Measurements from ENCODE around the gene ARL15. TPM values are rescaled to one million over a fixed set of nuclear protein-coding genes. Genes with fewer than 3 reads are reported as not detected.

Gene ARL15
- total RNA-seq, 1 donor from 2014 or later: 74.4 TPM

DNA sequence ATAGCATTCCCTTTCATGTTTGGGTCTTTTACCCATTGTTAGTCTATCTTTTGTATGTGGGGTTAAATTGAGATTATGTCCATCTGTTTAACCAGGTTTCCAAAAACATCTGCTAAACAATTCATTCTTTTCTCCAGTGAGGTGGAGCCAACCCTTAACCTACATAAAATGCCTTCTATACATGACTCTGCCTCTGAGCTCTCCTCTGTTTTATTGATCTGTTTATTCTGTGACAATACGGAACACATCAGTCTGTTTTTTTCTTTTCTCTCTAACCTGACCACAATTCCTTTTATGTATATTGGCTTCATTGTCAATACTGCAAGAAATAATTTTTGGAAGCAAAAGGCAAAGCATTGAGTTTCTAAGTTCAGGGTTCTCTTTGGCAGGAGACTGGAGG is 9.9 kb upstream of the ARL15 start:
- DNase-seq (ENCODE audit: extremely low spot score in 2 of 2): no peak
- no peaks in the 10 kb centered on the region for H3K27me3 ChIP-seq
- TF ChIP-seq POLR2AphosphoS5 (IDR thresholded peaks at IDR 0.05; ENCODE audit: insufficient read depth in 1 of 2, low read depth in 1 of 2): no peak
- TF ChIP-seq POLR2A (IDR thresholded peaks at IDR 0.05): no peak
- TF ChIP-seq, protein P1, sequence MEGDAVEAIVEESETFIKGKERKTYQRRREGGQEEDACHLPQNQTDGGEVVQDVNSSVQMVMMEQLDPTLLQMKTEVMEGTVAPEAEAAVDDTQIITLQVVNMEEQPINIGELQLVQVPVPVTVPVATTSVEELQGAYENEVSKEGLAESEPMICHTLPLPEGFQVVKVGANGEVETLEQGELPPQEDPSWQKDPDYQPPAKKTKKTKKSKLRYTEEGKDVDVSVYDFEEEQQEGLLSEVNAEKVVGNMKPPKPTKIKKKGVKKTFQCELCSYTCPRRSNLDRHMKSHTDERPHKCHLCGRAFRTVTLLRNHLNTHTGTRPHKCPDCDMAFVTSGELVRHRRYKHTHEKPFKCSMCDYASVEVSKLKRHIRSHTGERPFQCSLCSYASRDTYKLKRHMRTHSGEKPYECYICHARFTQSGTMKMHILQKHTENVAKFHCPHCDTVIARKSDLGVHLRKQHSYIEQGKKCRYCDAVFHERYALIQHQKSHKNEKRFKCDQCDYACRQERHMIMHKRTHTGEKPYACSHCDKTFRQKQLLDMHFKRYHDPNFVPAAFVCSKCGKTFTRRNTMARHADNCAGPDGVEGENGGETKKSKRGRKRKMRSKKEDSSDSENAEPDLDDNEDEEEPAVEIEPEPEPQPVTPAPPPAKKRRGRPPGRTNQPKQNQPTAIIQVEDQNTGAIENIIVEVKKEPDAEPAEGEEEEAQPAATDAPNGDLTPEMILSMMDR (IDR thresholded peaks at IDR 0.05): no peak
- H3K4me3 ChIP-seq: no peak overlapping the region
- H3K4me1 ChIP-seq: no peaks in the 10 kb centered on the region
- H3K36me3 ChIP-seq: no peaks in the 10 kb centered on the region
- intact Hi-C loops (cut with DNase I): no loop called here
- no peak overlapping the region for H3K27ac ChIP-seq
- no peaks in the 10 kb centered on the region for H3K9me3 ChIP-seq

DNA sequence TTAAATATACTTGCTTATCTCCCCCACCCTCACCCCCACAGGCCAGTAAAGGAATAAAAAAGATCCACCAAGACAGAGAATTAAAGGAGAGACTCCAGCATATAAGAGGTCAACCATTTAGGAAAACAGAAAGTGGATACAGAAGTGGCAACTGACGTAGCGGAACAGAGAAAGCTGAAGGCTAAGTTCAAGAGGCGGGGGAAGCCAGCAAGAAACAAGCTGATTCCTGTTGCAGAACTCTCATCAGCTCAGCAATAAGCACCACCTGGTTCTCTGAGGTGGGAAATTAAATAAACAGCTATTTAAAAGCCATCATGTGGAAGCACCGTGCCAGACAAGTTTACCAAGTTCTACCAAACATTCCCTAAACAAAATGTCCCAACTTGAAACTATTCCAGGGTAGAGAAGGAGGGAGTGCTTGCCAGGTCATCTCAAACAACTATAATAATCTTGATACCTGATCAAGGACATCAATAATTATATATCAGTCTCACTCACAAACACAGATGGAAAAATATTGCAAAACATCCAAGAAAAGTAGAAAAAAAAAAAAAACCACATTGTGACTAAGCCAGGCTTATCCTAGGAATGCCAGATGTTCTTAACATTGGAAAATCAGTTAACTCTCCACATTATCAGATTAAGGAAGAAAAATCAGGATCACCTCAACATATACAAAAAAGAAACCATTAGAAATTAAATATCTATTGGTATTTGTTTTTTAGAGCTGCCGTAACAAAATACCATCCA is 7.3 kb upstream of the ARL15 start:
- intact Hi-C loops (cut with DNase I): no loop called here
- Histone ChIP-seq H3K4me1 (no peaks in the 10 kb centered on the region), H3K4me3 (no peak overlapping the region), H3K36me3 (no peaks in the 10 kb centered on the region), H3K27me3 (no peaks in the 10 kb centered on the region), H3K27ac (no peak overlapping the region), H3K9me3 (no peaks in the 10 kb centered on the region)
- no peak for DNase-seq (ENCODE audit: extremely low spot score in 2 of 2)
- TF ChIP-seq, protein P1 (IDR thresholded peaks at IDR 0.05): no peak
- TF ChIP-seq POLR2A (IDR thresholded peaks at IDR 0.05): no peak
- no peak for TF ChIP-seq POLR2AphosphoS5 (IDR thresholded peaks at IDR 0.05; ENCODE audit: insufficient read depth in 1 of 2, low read depth in 1 of 2)

DNA sequence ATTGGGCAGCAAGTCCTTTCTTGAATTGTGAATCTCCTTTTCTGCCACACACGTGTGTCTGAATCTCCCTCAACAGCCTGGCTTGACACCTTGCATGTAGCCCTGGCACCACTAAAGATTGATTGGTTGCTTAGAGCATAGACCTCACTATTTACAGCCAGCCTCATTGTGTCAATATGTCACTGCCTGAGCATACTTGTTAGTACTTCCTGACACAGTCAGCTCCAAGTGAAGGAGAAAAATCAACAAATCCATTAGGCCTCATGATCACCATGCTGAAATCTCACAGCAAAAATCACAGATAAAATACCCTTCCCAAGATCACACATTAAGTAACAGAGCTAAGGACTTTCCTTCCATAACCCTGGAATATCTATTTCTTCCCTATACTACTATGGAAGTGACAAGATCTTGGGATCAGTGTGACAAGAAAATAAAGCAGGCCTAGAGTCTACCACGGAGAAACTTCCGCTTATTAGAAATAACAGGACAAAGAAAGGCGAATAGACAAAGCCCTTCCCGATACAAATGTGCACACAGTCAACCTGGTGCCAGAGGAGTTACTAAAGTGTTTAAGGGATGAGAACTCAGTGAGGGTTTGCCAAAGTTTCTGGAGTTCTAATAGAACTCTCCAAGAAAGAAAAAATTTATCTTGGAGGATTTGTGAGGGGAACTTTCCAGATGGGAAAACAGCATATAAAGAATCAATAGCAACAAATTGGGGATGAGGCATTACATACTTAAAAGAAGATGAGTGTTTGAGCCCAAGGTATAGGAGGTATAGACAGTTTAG is 5.6 kb upstream of the ARL15 start:
- no peak for DNase-seq (ENCODE audit: extremely low spot score in 2 of 2)
- intact Hi-C loops (cut with DNase I): no loop called here
- Histone ChIP-seq H3K4me1 (no peaks in the 10 kb centered on the region), H3K27ac (no peak overlapping the region), H3K27me3 (no peaks in the 10 kb centered on the region), H3K9me3 (no peaks in the 10 kb centered on the region), H3K4me3 (no peak overlapping the region), H3K36me3 (no peaks in the 10 kb centered on the region)
- TF ChIP-seq, protein P1 (IDR thresholded peaks at IDR 0.05): no peak
- TF ChIP-seq POLR2A (IDR thresholded peaks at IDR 0.05) (no peak), POLR2AphosphoS5 (IDR thresholded peaks at IDR 0.05; ENCODE audit: insufficient read depth in 1 of 2, low read depth in 1 of 2) (no peak)

DNA sequence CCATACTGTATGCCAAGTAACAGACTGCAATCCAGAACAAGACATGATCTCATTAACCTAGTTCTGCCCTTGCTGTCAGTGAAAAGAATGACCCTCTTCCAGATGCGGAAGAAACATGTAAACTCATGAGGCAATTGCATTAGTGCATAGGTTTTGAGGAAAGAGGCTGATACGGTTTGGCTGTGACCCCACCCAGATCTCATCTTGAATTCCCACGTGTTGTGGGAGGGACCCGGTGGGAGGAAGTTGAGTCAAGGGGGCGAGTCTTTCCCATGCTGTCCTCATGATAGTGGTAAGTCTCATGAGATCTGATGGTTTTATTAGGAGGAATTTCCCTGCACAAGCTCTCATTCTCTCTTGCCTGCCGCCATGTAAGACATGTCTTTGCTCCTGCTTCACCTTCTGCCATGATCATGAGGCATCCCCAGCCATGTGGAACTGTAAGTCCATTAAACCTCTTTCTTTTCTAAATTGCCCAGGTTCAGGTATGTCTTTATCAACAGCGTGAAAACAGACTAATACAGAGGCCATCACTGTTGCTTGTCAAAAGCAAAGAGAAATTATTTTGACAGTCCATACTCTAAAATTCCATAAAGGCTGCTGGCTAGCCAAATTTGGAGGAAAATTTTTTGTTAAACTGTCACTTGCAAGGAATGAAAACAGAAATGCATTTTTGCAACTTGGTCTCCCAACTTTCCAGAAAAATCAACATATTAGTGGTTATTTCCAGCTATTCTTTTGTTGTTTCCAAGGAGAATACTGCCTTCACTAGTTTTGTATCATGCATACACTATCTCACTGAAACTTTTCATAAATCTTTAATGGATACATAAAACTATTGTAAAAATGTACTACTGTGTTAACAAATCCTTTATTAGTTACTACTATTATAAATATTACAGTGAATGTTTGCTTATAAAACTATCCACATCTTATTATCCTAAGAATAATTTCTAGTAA is 3.2 kb upstream of the ARL15 start:
- DNase-seq (ENCODE audit: extremely low spot score in 2 of 2): no peak
- intact Hi-C loops (cut with DNase I): no loop called here
- no peaks in the 10 kb centered on the region for H3K36me3 ChIP-seq
- H3K4me1 ChIP-seq: peaks cover 12% of the 10 kb centered on the region
- H3K4me3 ChIP-seq: no peak overlapping the region
- TF ChIP-seq, protein P1 (IDR thresholded peaks at IDR 0.05): no peak
- TF ChIP-seq POLR2AphosphoS5 (IDR thresholded peaks at IDR 0.05; ENCODE audit: insufficient read depth in 1 of 2, low read depth in 1 of 2) (no peak), POLR2A (IDR thresholded peaks at IDR 0.05) (no peak)
- H3K27me3 ChIP-seq: no peaks in the 10 kb centered on the region
- H3K9me3 ChIP-seq: no peaks in the 10 kb centered on the region
- no peak overlapping the region for H3K27ac ChIP-seq

Data from vagina (tissue), 2 donors.